Common myeloid progenitor, CD34-positive (primary cell): ENCODE results near the gene SMIM30.
"Not testable (repeated sequence)": the region's sequence is repeated elsewhere in the genome, so short reads cannot be mapped to it uniquely, and the experiment has no call there.

Experiments used
- CTCF ChIA-PET: fragments of 350-600 bp; sonication (Branson Sonifier 250); formaldehyde crosslinking; loops from one replicate; lab custom pipeline; 2021; ENCODE audit warnings: antibody characterized with exemption; lab: Charles Lee
- POLR2A ChIA-PET: fragments of 350-600 bp; sonication (Branson Sonifier 250); formaldehyde crosslinking; loops from one replicate; lab custom pipeline; 2021; ENCODE audit warnings: antibody characterized with exemption; lab: Charles Lee
- DNase-seq, 3 donors: peaks; one replicate each; pipeline versions ENCODE4 v3.0.0 to v3.0.0-alpha.2; 2013
- H3K27ac ChIP-seq, 2 experiments: 1 replicate in 1 of 2; 2 replicates in 1 of 2; pipeline ENCODE4 v1.7.0; 2013; ENCODE audit warnings: inconsistent platforms in 2 of 2, low read length in 2 of 2, mild to moderate bottlenecking in 2 of 2, low read depth in 1 of 2, moderate library complexity in 1 of 2; ENCODE audit not compliant: severe bottlenecking in 2 of 2, insufficient read depth in 1 of 2, poor library complexity in 1 of 2
- H3K27me3 ChIP-seq, 5 experiments: replicated peaks in 2 of 5; 1 replicate in 3 of 5; 2 replicates in 2 of 5; pipeline versions ENCODE4 v1.6.1 to v1.7.0; 2013; ENCODE audit warnings: low read length in 4 of 5, mild to moderate bottlenecking in 2 of 5, moderate library complexity in 2 of 5, inconsistent platforms in 1 of 5; ENCODE audit not compliant: insufficient read depth in 5 of 5, control insufficient read depth in 4 of 5
- H3K36me3 ChIP-seq, 4 experiments: 1 replicate in 2 of 4; 2 replicates in 2 of 4; pipeline versions ENCODE4 v1.6.1 to v1.7.0; 2013; ENCODE audit warnings: low read length in 3 of 4, control low read depth in 1 of 4, mild to moderate bottlenecking in 1 of 4; ENCODE audit not compliant: control insufficient read depth in 4 of 4, insufficient read depth in 4 of 4
- H3K4me1 ChIP-seq, 4 experiments: 1 replicate in 3 of 4; 2 replicates in 1 of 4; pipeline versions ENCODE4 v1.6.1 to v1.7.1; 2013; ENCODE audit warnings: low read length in 3 of 4, mild to moderate bottlenecking in 3 of 4, control low read depth in 1 of 4, inconsistent platforms in 1 of 4, moderate library complexity in 1 of 4; ENCODE audit not compliant: control insufficient read depth in 4 of 4, insufficient read depth in 4 of 4; ENCODE audit errors: control extremely low read depth in 1 of 4
- H3K4me3 ChIP-seq, 7 experiments: 1 replicate in 4 of 7; 2 replicates in 3 of 7; pipeline versions ENCODE4 v1.5.1 to v1.7.0; 2013; ENCODE audit warnings: mild to moderate bottlenecking in 7 of 7, low read length in 6 of 7, moderate library complexity in 6 of 7, inconsistent platforms in 2 of 7, low read depth in 2 of 7, control low read depth in 1 of 7; ENCODE audit not compliant: insufficient read depth in 4 of 7, control insufficient read depth in 1 of 7; ENCODE audit errors: extremely low read depth in 1 of 7
- H3K9me3 ChIP-seq, 5 experiments: 1 replicate in 4 of 5; 2 replicates in 1 of 5; pipeline versions ENCODE4 v1.6.1 to v1.7.1; 2013; ENCODE audit warnings: low read length in 4 of 5, mild to moderate bottlenecking in 2 of 5, inconsistent platforms in 1 of 5, low read depth in 1 of 5, moderate library complexity in 1 of 5; ENCODE audit not compliant: control insufficient read depth in 4 of 5, insufficient read depth in 2 of 5; ENCODE audit errors: control extremely low read depth in 1 of 5
- WGBS: methylation state at CpG from one replicate; pipeline ENCODE4 v1.1.5; 2013; ENCODE audit not compliant: insufficient coverage; 5-methylcytosine and 5-hydroxymethylcytosine counted together

Gene SMIM30

GRCh38 chr7:113128031-113128430 lies 9.7 kb upstream of the SMIM30 start:
- Histone ChIP-seq H3K9me3 (no peaks in the 10 kb centered on the region), H3K4me3 (no peak overlapping the region), H3K36me3 (no peaks in the 10 kb centered on the region), H3K4me1 (no peaks in the 10 kb centered on the region), H3K27me3 (peaks cover 0 to 1% (median 0%) of the 10 kb centered on the region in 5 experiments), H3K27ac (no peak overlapping the region)
- CTCF ChIA-PET, result no interaction called here
- DNase-seq, result no peak
- 100% methylated on average over 1 of the region's 1 CpG for WGBS
- POLR2A ChIA-PET, result no interaction called here

DNA sequence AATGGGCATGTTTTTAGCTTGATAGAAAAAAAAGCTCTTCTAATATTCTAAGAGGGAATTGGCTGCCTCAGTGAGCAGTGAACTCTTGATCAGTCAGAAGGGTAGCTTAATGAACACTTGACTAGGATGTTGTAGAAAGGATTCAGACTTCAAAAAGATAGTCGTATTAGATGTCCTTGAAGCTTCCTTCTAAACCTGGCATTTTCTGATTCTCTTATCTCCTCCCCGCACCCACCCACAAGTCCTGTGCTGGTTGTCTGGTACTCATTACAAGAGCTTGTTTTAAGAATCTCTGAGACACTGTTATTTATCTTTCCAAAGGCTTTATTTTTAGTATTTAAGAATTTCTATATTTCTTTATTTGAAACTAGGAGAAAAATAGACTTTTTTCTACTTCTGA lies 7.4 kb upstream of the SMIM30 start:
- peak in 2 of 3 donors; percentile 9 to 39 for DNase-seq
- no CpG with 5 or more reads among the region's 2 CpGs for WGBS
- ChIA-PET POLR2A (no interaction called here), CTCF (interaction anchor here (0.9 to 1.0 kb wide), 2 partner anchors 10 to 16 kb away, joined by 3 to 4 read pairs; no protein-coding TSS in a partner anchor)
- Histone ChIP-seq H3K9me3 (no peaks in the 10 kb centered on the region), H3K4me3 (no peak overlapping the region), H3K36me3 (no peaks in the 10 kb centered on the region), H3K27me3 (peaks cover 0 to 2% (median 0%) of the 10 kb centered on the region in 5 experiments), H3K4me1 (peaks cover 0 to 5% (median 0%) of the 10 kb centered on the region in 4 experiments), H3K27ac (no peak overlapping the region)

GRCh38 chr7:113122744-113123143 lies 4.4 kb upstream of the SMIM30 start:
- ChIA-PET CTCF (no interaction called here), POLR2A (no interaction called here)
- peaks cover under 1 to 12% (median 6%) of the 10 kb centered on the region in 4 experiments for H3K4me1 ChIP-seq
- no peaks in the 10 kb centered on the region for H3K9me3 ChIP-seq
- H3K4me3 ChIP-seq, result no peak overlapping the region
- DNase-seq, result no peak
- H3K27me3 ChIP-seq, result peaks cover 0 to 2% (median 0%) of the 10 kb centered on the region in 5 experiments
- H3K27ac ChIP-seq, result no peak overlapping the region
- H3K36me3 ChIP-seq, result no peaks in the 10 kb centered on the region

GRCh38 chr7:113120647-113121046 lies 2.3 kb upstream of the SMIM30 start:
- no peak overlapping the region for H3K4me3 ChIP-seq
- CTCF ChIA-PET, result interaction anchor here (1.1 kb wide), 1 partner anchor 13 kb away, joined by 3 read pairs; no protein-coding TSS in a partner anchor
- H3K27ac ChIP-seq, result no peak overlapping the region
- peaks cover 3 to 19% (median 9%) of the 10 kb centered on the region in 4 experiments for H3K4me1 ChIP-seq
- no peaks in the 10 kb centered on the region for H3K9me3 ChIP-seq
- POLR2A ChIA-PET, result no interaction called here
- peaks cover 0 to 2% (median 0%) of the 10 kb centered on the region in 5 experiments for H3K27me3 ChIP-seq
- DNase-seq, result peak in 2 of 3 donors; percentile 17 to 19
- no CpG with 5 or more reads among the region's 1 CpG for WGBS
- peaks cover 3 to 8% (median 7%) of the 10 kb centered on the region in 4 experiments for H3K36me3 ChIP-seq

DNA sequence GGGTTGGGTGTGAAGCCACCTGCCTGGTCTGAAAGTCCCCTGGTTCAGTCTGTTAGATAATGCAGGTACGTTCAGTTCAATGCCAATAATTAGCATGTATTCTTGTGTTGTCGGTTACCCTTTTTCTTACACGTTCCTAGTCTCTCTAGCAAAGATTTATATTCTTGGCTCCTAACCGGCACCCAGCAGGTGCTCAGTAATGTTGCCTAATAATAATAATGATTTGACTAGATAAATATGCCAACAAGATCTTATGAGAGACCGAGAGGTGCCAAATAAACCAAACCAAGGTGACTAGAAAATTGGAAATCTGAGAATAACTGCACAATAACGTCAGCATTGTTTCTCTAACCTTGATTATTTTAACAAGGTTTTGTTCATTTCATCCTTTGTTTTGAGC lies 1.1 kb upstream of the SMIM30 start:
- Histone ChIP-seq H3K4me3 (no peak overlapping the region), H3K9me3 (no peaks in the 10 kb centered on the region), H3K36me3 (peaks cover 3 to 14% (median 8%) of the 10 kb centered on the region in 4 experiments), H3K27ac (no peak overlapping the region), H3K4me1 (peaks cover 3 to 19% (median 9%) of the 10 kb centered on the region in 4 experiments), H3K27me3 (peaks cover 0 to 2% (median 0%) of the 10 kb centered on the region in 5 experiments)
- CTCF ChIA-PET, result no interaction called here
- POLR2A ChIA-PET, result no interaction called here
- no peak for DNase-seq
- 95% methylated on average over 3 of the region's 6 CpGs for WGBS

GRCh38 chr7:113117374-113117774 lies 980 bp downstream of the SMIM30 start:
- H3K4me1 ChIP-seq, result peaks cover 3 to 23% (median 9%) of the 10 kb centered on the region in 4 experiments
- H3K27ac ChIP-seq, H3K27me3 ChIP-seq, CTCF ChIA-PET, POLR2A ChIA-PET, H3K9me3 ChIP-seq, DNase-seq: not testable (repeated sequence)
- peak overlapping the region in 6 of 7 experiments; percentile 83 to 99 (median 95) for H3K4me3 ChIP-seq
- WGBS, result no CpG with 5 or more reads among the region's 4 CpGs
- peaks cover 3 to 14% (median 11%) of the 10 kb centered on the region in 4 experiments for H3K36me3 ChIP-seq

- CTCF ChIA-PET, result interaction anchor here (1.0 kb wide), 1 partner anchor 106 kb away, joined by 3 read pairs; no protein-coding TSS in a partner anchor
- DNase-seq, result peak in 2 of 3 donors; percentile 36 to 49
- no CpG with 5 or more reads among the region's 2 CpGs for WGBS
- Histone ChIP-seq H3K4me1 (peaks cover 3 to 17% (median 8%) of the 10 kb centered on the region in 4 experiments), H3K4me3 (no peak overlapping the region), H3K9me3 (no peaks in the 10 kb centered on the region), H3K27ac (no peak overlapping the region), H3K36me3 (peaks cover 3 to 14% (median 11%) of the 10 kb centered on the region in 4 experiments), H3K27me3 (no peaks in the 10 kb centered on the region)
- POLR2A ChIA-PET, result no interaction called here
These were observed 4.4 kb downstream of the SMIM30 start for GRCh38 chr7:113113912-113114311.
